Stimulated activated CD8-positive, alpha-beta memory T cell treated with anti-CD3 and anti-CD28 coated beads, Interleukin-15, amount 100 ng/mL, for 48 hours (primary cell): ENCODE results near the gene NOXA1.

Experiments
- DNase-seq, 2 donors: peaks; one replicate each; pipeline ENCODE4 v3.0.0-alpha.2; 2020; ENCODE audit warnings: low read depth in 2 of 2

The NOXA1 gene

DNA sequence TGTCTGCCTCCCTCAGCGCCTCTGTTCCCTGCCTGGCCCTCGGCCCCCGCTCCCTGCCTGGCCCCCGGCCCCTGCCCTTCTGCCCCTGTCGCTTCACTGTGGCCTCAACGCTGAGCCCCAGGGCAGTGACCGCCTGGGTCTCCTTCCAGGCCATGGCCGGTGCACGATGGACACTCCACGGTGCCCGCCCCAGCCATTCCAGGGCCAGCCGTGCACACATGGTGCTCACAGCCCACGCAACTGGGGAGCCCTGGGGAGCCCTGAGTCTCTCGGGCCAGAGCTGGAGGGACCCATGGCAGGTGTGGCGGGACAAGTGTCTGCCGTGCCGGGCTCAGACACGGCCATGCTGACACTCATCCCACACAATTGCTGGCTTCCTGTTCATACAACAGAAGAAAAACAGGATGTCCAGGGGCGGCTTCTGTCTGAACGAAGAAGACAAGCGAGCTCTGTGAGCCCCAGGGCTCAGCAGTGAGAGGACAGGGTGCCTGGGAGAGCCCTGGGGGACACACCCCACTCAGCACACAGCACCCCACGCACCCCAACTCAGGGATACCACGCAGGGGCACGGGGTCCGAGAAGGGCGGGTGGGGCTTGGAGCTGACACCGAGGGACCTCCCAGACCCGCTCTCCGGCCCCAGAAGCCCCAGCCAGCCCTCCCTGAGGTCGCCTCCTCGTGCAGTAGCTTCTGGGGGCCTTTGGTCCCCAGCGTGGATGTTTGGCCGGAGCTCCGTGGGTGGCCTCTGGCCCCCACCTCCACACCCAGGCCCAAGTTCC is 35.9 kb upstream of the NOXA1 start:
- DNase-seq: no peak

GRCh38 chr9:137387891-137388560 is 35.2 kb upstream of the NOXA1 start:
- DNase-seq: no peak

- DNase-seq: no peak
Measured at GRCh38 chr9:137388589-137389427, 34.4 kb upstream of the NOXA1 start.

GRCh38 chr9:137389428-137389746 is 33.8 kb upstream of the NOXA1 start:
- DNase-seq: no peak

DNA sequence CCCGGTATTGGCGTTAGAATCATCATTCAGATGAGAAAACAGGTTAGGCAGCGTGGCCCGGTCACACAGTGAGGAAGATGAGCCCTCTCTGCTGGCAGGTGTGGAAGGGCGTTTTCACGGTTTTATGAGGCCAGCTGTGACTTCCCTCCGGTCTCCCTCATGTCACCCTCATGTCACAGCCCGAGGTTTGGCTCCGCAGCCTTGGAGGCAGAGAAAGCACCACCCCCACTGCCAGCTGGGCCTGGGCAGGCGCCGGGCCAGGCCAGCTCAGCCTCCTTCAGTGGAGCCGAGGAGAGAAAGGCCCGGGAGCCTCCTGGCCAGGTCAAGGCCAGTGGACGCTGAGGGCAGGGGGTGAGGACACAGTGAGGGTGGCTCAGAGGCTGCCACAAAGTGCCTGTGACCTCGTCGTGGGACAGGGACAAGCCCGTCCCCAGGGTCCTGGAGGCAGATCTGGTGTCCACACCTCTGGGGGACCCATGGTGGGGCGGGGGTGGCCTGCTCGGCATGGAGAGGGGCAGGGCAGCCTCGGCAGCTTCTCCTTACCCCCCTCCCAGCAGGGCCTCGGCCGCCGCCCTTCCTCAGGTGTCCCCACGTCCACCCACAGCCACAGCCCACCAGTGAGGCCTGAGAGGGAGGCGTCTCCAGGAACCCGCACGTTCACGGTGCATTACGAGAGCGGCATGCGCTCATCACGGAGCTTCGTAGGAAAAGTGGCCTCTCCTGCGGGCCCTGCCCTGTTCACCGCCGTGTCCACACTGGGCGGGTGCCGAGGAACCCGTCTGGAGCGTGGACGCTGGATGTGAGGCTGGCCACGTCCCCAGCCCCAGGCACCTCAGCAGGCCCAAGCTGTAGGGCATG is 32.4 kb upstream of the NOXA1 start:
- DNase-seq: no peak

DNA sequence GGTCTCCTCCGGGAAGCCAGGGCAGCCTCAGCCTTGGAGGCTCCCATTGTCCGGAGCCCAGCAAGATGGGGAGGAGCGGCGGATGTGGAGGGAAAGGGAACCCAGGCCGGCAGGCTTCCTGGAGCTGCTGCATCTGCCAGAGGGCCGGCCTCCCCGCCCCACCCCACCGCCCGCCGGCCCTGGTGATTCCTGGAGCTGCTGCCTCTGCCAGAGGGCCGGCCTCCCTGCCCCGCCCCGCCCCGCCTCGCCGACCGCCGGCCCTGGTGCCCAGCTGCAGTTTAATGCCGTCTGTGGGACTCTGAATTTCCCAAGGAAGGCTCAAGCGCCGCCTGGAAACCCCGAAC is 31.8 kb upstream of the NOXA1 start:
- DNase-seq: no peak

GRCh38 chr9:137392232-137393007 is 30.8 kb upstream of the NOXA1 start:
- DNase-seq: no peak

GRCh38 chr9:137393176-137394150 is 29.7 kb upstream of the NOXA1 start:
- no peak for DNase-seq

- no peak for DNase-seq
Measured at GRCh38 chr9:137394866-137395665, 28.1 kb upstream of the NOXA1 start.

- DNase-seq: no peak
Measured at GRCh38 chr9:137395666-137396010, 27.6 kb upstream of the NOXA1 start.

- DNase-seq: no peak
Measured at GRCh38 chr9:137396227-137396626, 27.0 kb upstream of the NOXA1 start.

- DNase-seq: no peak
Measured at GRCh38 chr9:137396634-137397367, 26.4 kb upstream of the NOXA1 start.

DNA sequence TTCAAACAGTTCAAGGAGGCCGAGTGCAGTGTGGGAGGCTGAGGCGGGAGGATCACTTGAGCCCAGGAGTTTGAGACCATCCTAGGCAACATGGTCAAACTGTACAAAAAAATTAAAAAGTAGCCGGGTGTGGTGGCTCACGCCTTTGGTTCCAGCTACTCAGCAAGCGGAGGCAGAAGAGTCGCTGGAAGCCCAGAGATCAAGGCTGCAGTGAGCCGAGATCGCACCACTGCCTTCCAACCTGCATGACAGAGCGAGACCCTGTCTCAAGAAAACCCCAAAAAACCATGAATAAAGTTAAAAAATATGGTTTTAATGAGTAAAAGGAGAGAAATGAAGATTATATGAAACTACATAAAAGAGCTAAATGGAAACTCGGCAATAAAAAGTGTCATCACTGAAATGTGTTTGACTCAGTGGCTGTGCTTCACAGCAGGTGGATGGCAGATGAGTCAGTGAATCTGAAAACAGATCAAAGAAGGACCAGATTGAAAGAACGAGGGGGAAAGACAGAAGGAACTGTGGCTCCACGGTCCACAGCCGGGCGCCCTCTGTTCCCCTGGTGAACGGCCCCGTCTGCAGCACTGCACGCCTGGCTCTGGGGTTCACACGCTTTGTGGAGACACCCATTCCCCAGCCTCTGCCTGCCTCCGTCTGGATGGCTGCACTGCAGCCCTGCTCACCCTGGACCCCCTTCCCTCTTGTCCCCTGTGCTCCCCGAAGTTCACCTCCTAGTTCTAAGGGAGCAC is 25.3 kb upstream of the NOXA1 start:
- DNase-seq: peak in 1 of 2 donors; percentile 32

GRCh38 chr9:137398561-137399468 is 24.4 kb upstream of the NOXA1 start:
- no peak for DNase-seq

DNA sequence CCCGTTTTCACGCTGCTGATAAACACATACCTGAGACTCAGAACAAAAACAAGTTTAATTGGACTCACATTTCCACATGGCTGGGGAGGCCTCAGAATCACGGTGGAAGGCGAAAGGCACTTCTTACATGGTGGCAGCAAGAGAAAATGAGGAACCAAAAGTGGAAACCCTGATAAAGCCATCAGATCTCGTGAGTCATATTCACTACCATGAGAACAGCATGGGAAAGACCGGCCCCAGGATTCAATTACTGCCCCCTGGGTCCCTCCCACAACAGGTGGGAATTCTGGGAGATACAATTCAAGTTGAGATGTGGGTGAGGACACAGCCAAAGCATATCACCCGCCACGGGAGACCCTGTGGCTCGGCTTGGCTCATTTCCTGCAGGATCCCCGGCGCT is 20.4 kb upstream of the NOXA1 start:
- DNase-seq: no peak

DNA sequence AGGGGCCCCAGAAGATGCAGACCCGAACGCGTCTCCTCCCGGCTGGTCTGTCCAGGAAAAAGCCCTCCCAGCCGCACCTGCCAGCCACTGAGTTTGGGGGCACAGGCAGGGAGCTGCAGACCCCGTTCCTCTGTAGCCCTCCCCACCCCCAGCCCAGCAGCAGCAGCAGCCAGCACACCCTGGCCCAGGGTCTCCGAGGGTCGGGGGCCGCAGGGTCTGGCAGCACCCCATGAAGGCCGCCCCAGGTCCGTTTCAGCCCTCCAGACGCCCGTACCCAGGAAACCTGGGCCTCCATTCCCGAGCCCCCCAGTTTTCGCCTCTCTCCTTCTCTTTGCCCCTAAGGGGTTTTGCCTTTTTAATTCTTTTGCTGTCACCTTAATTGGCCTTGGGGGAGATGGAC is 19.9 kb upstream of the NOXA1 start:
- no peak for DNase-seq
